Spleen (tissue), 11 donors: ENCODE results near the gene ODAD3. TPM values are rescaled to one million over a fixed set of nuclear protein-coding genes. Genes with fewer than 3 reads are reported as not detected.

ENCODE experiments used
- DNase-seq: peaks from one replicate; pipeline ENCODE4 v3.0.0-alpha.2; 2020
- H3K27ac ChIP-seq, 8 donors: fragments of 200-600 bp; sonication (generic) in 7 of 8; 1 replicate in 4 of 8; 2 replicates in 4 of 8; pipeline versions ENCODE4 v1.5.0 to v1.8.0; 2016 to 2021; ENCODE audit warnings: inconsistent platforms in 4 of 8, mild to moderate bottlenecking in 4 of 8, moderate library complexity in 1 of 8
- H3K27me3 ChIP-seq, 7 donors: fragments of 200-600 bp; sonication (generic) in 6 of 7; replicated peaks in 1 of 7; 1 replicate in 4 of 7; 2 replicates in 3 of 7; pipeline versions ENCODE4 v1.5.0 to v1.8.0; 2016 to 2021; ENCODE audit warnings: inconsistent platforms in 3 of 7, mild to moderate bottlenecking in 1 of 7
- H3K36me3 ChIP-seq, 6 donors: fragments of 200-600 bp; sonication (generic) in 5 of 6; 1 replicate in 4 of 6; 2 replicates in 2 of 6; pipeline versions ENCODE4 v1.5.0 to v1.8.0; 2016 to 2021; ENCODE audit warnings: inconsistent platforms in 2 of 6
- H3K4me1 ChIP-seq, 6 donors: fragments of 200-600 bp; sonication (generic) in 5 of 6; 1 replicate in 3 of 6; 2 replicates in 3 of 6; pipeline versions ENCODE4 v1.5.0 to v1.8.0; 2016 to 2021; ENCODE audit warnings: inconsistent platforms in 3 of 6
- H3K4me3 ChIP-seq, 8 donors: fragments of 200-600 bp; sonication (generic) in 7 of 8; 1 replicate in 4 of 8; 2 replicates in 4 of 8; pipeline versions ENCODE4 v1.5.0 to v1.8.0; 2016 to 2021; ENCODE audit warnings: inconsistent platforms in 4 of 8, mild to moderate bottlenecking in 4 of 8, moderate library complexity in 2 of 8
- H3K9me3 ChIP-seq, 8 donors: fragments of 200-600 bp; sonication (generic) in 7 of 8; 1 replicate in 4 of 8; 2 replicates in 4 of 8; pipeline versions ENCODE4 v1.5.0 to v1.8.0; 2016 to 2021; ENCODE audit warnings: inconsistent platforms in 4 of 8
- CTCF ChIP-seq, 11 experiments: fragments of 200-600 bp in 7 of 11; fragments of 450-650 bp in 4 of 11; sonication (generic) in 4 of 11; IDR thresholded peaks in 8 of 11; conservative IDR thresholded peaks in 3 of 11; 1 replicate in 7 of 11; 2 replicates in 4 of 11; pipeline versions ENCODE4 v1.4.0 to v1.8.0; 2016 to 2021; ENCODE audit warnings: antibody characterized with exemption in 11 of 11, inconsistent platforms in 4 of 11, mild to moderate bottlenecking in 1 of 11
- POLR2A ChIP-seq, 3 donors: fragments of 450-650 bp; IDR thresholded peaks; one replicate each; pipeline ENCODE4 v1.5.1; 2017; ENCODE audit warnings: antibody characterized with exemption in 3 of 3, mild to moderate bottlenecking in 1 of 3
- WGBS, 5 donors: extraction: QIAGEN DNeasy Blood & Tissue Kit in 3 of 5; methylation state at CpG; one replicate each; pipeline versions ENCODE4 v1.1.5 to v1.1.7; 2013 to 2018; 5-methylcytosine and 5-hydroxymethylcytosine counted together
- intact Hi-C: fragments of 100-400 bp; cut with DNase I; formaldehyde crosslinking; loops from one replicate; pipeline ENCODE4 v1.15.0; 2023; ENCODE audit warnings: low total_unique reads
- polyA plus RNA-seq, 3 donors: library from polyadenylated mRNA; stranded (reverse); fragments of 200-250 nt; gene quantifications; one replicate each; pipeline ENCODE4 v1.2.1, GENCODE V29; 2013
- small RNA-seq, 4 donors: library from RNA; depleted of rRNA; stranded (forward); fragments of <200 nt; gene quantifications; one replicate each; pipeline ENCODE3, GENCODE V24; 2016
- total RNA-seq, 7 donors: library from RNA; depleted of rRNA in 3 of 7; stranded (reverse); fragments of >200 nt in 3 of 7; fragmentation: NEBNext Ultra II Directional in 4 of 7; extraction: Animal tissue kit (Norgen Biotek cat#: 25700) in 4 of 7; gene quantifications; one replicate each; pipeline versions ENCODE4 v1.1.0 to v1.2.1, GENCODE V29; 2016 to 2021
- donor health status: healthy with polysubstance abuse.
- donor health status: DM: no; HTN: no; CAD: no; lungs with moderate emphysema.
- donor health status: DM: no; HTN: no; CAD: no.
- donor health status: Bipolar disorder and iron deficiency.
- donor health status: healthy.
- donor health status: DM: no; HTN: no; CAD: no.
- donor health status: DM: yes; HTN: yes; CAD: no.

The ODAD3 gene
- total and polyA plus RNA-seq, 10 donors, result 0.23 to 2.3 (median 1.3) TPM

DNA sequence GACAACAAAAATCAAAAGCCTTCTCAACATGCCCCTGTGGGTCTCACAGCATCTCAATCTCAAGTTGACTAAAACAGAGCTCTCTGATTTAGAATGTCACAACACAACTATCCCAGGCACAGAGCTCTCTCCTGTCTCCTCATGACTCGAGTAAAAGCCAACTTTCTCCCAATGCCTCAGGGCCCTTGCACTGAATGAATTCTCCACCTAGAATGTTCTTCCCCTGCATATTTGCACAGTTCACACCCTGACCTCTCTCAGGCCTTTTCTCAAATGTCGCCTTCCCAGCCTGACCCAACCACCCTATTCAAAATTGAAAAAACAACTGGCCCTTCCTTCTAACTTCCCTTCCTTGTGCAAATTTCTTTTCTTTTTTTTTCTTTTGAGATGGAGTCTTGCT lies 64.2 kb downstream of the ODAD3 start:
- Histone ChIP-seq H3K4me3 (no peak overlapping the region), H3K27me3 (no peaks in the 10 kb centered on the region), H3K36me3 (peaks cover 0 to 58% (median 8%) of the 10 kb centered on the region in 6 donors), H3K9me3 (no peaks in the 10 kb centered on the region), H3K4me1 (peaks cover 8 to 22% (median 12%) of the 10 kb centered on the region in 6 donors), H3K27ac (no peak overlapping the region)
- 86 to 94% (median 92%) methylated on average over 2 of the region's 2 CpGs for WGBS, 5 donors
- TF ChIP-seq CTCF (IDR thresholded peaks at IDR 0.05 in 8 of 11, conservative IDR thresholded peaks at IDR 0.05 in 3 of 11) (no peak), POLR2A (IDR thresholded peaks at IDR 0.05) (no peak)
- DNase-seq, result no peak
- intact Hi-C loops, result no loop called here

Small RNA genes lying within 50 kb of the gene (small RNA-seq; reads per million reads assigned to genes)
- gene RF00019, result 0 reads per million in 4 donors

Other genes starting within 250 kb of the ODAD3 start
- gene KANK2, start 237.6 kb downstream of the ODAD3 start, total RNA-seq, result 100 to 1,000 TPM in 4 of 7 donors, 10 to 100 TPM in 3; 47.7 to 144 (median 117) TPM
- gene KANK2, start 237.6 kb downstream of the ODAD3 start, polyA plus RNA-seq, result 10 to 100 TPM; 16.3 to 34.9 (median 20.1) TPM
- not detected for gene ANGPTL8, start 195.5 kb downstream of the ODAD3 start, total RNA-seq
- under 1 TPM in 1 of 3 donors, not detected in 2; 0.30 TPM for gene ANGPTL8, start 195.5 kb downstream of the ODAD3 start, polyA plus RNA-seq
- gene DOCK6, start 172.6 kb downstream of the ODAD3 start, total RNA-seq, result 100 to 1,000 TPM in 1 of 7 donors, 10 to 100 TPM in 6; 26.2 to 105 (median 57.3) TPM
- gene DOCK6, start 172.6 kb downstream of the ODAD3 start, polyA plus RNA-seq, result 10 to 100 TPM; 12.5 to 45.8 (median 40.2) TPM
- gene TSPAN16, start 139.0 kb downstream of the ODAD3 start, total RNA-seq, result not detected
- gene TSPAN16, start 139.0 kb downstream of the ODAD3 start, polyA plus RNA-seq, result not detected
- 10 to 100 TPM; 26.7 to 51.3 (median 43.5) TPM for gene RAB3D, start 95.5 kb downstream of the ODAD3 start, total RNA-seq
- 1 to 10 TPM; 2.5 to 6.4 (median 3.3) TPM for gene RAB3D, start 95.5 kb downstream of the ODAD3 start, polyA plus RNA-seq
- 100 to 1,000 TPM in 3 of 7 donors, 10 to 100 TPM in 4; 44.1 to 143 (median 54.2) TPM for gene TMEM205, start 88.9 kb downstream of the ODAD3 start, total RNA-seq
- gene TMEM205, start 88.9 kb downstream of the ODAD3 start, polyA plus RNA-seq, result 10 to 100 TPM; 65.8 to 82.0 (median 73.4) TPM
- gene CCDC159, start 88.6 kb downstream of the ODAD3 start, total RNA-seq, result 10 to 100 TPM; 40.1 to 57.5 (median 51.3) TPM
- gene CCDC159, start 88.6 kb downstream of the ODAD3 start, polyA plus RNA-seq, result 10 to 100 TPM; 34.7 to 83.7 (median 73.9) TPM
- gene PLPPR2, start 79.7 kb downstream of the ODAD3 start, total RNA-seq, result 10 to 100 TPM; 19.0 to 41.0 (median 26.6) TPM
- 10 to 100 TPM in 1 of 3 donors, 1 to 10 TPM in 2; 4.2 to 10.8 (median 8.5) TPM for gene PLPPR2, start 79.7 kb downstream of the ODAD3 start, polyA plus RNA-seq
- 1 to 10 TPM; 2.7 to 6.0 (median 4.0) TPM for gene SWSAP1, start 60.5 kb downstream of the ODAD3 start, total RNA-seq
- 1 to 10 TPM; 7.0 to 9.3 (median 8.3) TPM for gene SWSAP1, start 60.5 kb downstream of the ODAD3 start, polyA plus RNA-seq
- 10 to 100 TPM; 15.0 to 24.0 (median 19.9) TPM for gene EPOR, start 50.8 kb downstream of the ODAD3 start, total RNA-seq
- gene EPOR, start 50.8 kb downstream of the ODAD3 start, polyA plus RNA-seq, result 1 to 10 TPM; 4.5 to 8.2 (median 5.6) TPM
- 10 to 100 TPM; 17.9 to 57.7 (median 37.8) TPM for gene RGL3, start 15.8 kb downstream of the ODAD3 start, total RNA-seq
- gene RGL3, start 15.8 kb downstream of the ODAD3 start, polyA plus RNA-seq, result 10 to 100 TPM in 2 of 3 donors, 1 to 10 TPM in 1; 5.1 to 16.4 (median 11.2) TPM
- 100 to 1,000 TPM; 114 to 258 (median 230) TPM for gene PRKCSH, start 514 bp upstream of the ODAD3 start, total RNA-seq
- 100 to 1,000 TPM in 1 of 3 donors, 10 to 100 TPM in 2; 80.3 to 105 (median 86.0) TPM for gene PRKCSH, start 514 bp upstream of the ODAD3 start, polyA plus RNA-seq
- not detected for gene ELAVL3, start 45.9 kb upstream of the ODAD3 start, total RNA-seq
- under 1 TPM in 1 of 3 donors, not detected in 2; 0.02 TPM for gene ELAVL3, start 45.9 kb upstream of the ODAD3 start, polyA plus RNA-seq
- gene ZNF653, start 70.7 kb upstream of the ODAD3 start, total RNA-seq, result 10 to 100 TPM in 2 of 7 donors, 1 to 10 TPM in 5; 6.9 to 11.8 (median 9.0) TPM
- gene ZNF653, start 70.7 kb upstream of the ODAD3 start, polyA plus RNA-seq, result 10 to 100 TPM in 1 of 3 donors, 1 to 10 TPM in 2; 3.5 to 11.6 (median 8.8) TPM
- 10 to 100 TPM; 30.2 to 37.6 (median 35.4) TPM for gene ECSIT, start 94.0 kb upstream of the ODAD3 start, total RNA-seq
- 10 to 100 TPM; 41.6 to 55.1 (median 52.1) TPM for gene ECSIT, start 94.0 kb upstream of the ODAD3 start, polyA plus RNA-seq
- 1 to 10 TPM; 1.5 to 9.7 (median 7.7) TPM for gene CNN1, start 103.7 kb upstream of the ODAD3 start, total RNA-seq
- gene CNN1, start 103.7 kb upstream of the ODAD3 start, polyA plus RNA-seq, result 10 to 100 TPM in 2 of 3 donors, 1 to 10 TPM in 1; 5.3 to 13.0 (median 12.6) TPM
- gene ELOF1, start 124.1 kb upstream of the ODAD3 start, total RNA-seq, result 10 to 100 TPM; 21.8 to 44.6 (median 36.3) TPM
- gene ELOF1, start 124.1 kb upstream of the ODAD3 start, polyA plus RNA-seq, result 10 to 100 TPM; 63.1 to 77.1 (median 67.8) TPM
- 10 to 100 TPM; 41.7 to 74.4 (median 64.5) TPM for gene ACP5, start 142.5 kb upstream of the ODAD3 start, total RNA-seq
- 100 to 1,000 TPM in 2 of 3 donors, 10 to 100 TPM in 1; 91.6 to 332 (median 200) TPM for gene ACP5, start 142.5 kb upstream of the ODAD3 start, polyA plus RNA-seq
- 10 to 100 TPM; 11.6 to 14.5 (median 12.9) TPM for gene ZNF627, start 162.4 kb upstream of the ODAD3 start, total RNA-seq
- gene ZNF627, start 162.4 kb upstream of the ODAD3 start, polyA plus RNA-seq, result 1 to 10 TPM; 4.5 to 8.6 (median 8.1) TPM